Vagina (tissue), 2 donors: ENCODE results near the gene TRPV3. TPM values are rescaled to one million over a fixed set of nuclear protein-coding genes. Genes with fewer than 3 reads are reported as not detected.

ENCODE experiments used
- DNase-seq, 2 donors: peaks; one replicate each; pipeline ENCODE4 v3.0.0-alpha.2; 2017; ENCODE audit errors: extremely low spot score in 2 of 2
- H3K27ac ChIP-seq: fragments of 200-600 bp; sonication (generic); one replicate; pipeline ENCODE4 v1.5.1; 2019
- H3K27me3 ChIP-seq: fragments of 200-600 bp; sonication (generic); one replicate; pipeline ENCODE4 v1.5.1; 2019
- H3K36me3 ChIP-seq, 2 donors: fragments of 200-600 bp; sonication (generic); one replicate each; pipeline ENCODE4 v1.5.1; 2017 to 2019
- H3K4me1 ChIP-seq: fragments of 200-600 bp; sonication (generic); one replicate; pipeline ENCODE4 v1.5.1; 2019
- H3K4me3 ChIP-seq, 2 donors: fragments of 200-600 bp; sonication (generic); 1 replicate in 1 of 2; 2 replicates in 1 of 2; pipeline ENCODE4 v1.5.1; 2016 to 2019
- H3K9me3 ChIP-seq: fragments of 200-600 bp; sonication (generic); one replicate; pipeline ENCODE4 v1.5.1; 2019
- CTCF ChIP-seq, 3 experiments: fragments of 450-650 bp in 2 of 3; fragments of 200-600 bp in 1 of 3; sonication (generic) in 1 of 3; IDR thresholded peaks; one replicate each; pipeline ENCODE4 v1.5.1; 2017 to 2019; ENCODE audit warnings: antibody characterized with exemption in 3 of 3, mild to moderate bottlenecking in 2 of 3, moderate library complexity in 2 of 3
- POLR2A ChIP-seq, 2 donors: fragments of 450-650 bp; IDR thresholded peaks; one replicate each; pipeline ENCODE4 v1.6.1; 2017; ENCODE audit warnings: antibody characterized with exemption in 2 of 2, mild to moderate bottlenecking in 2 of 2, moderate library complexity in 2 of 2
- POLR2AphosphoS5 ChIP-seq, 2 donors: sonication (generic); formaldehyde crosslinking; IDR thresholded peaks; one replicate each; pipeline ENCODE4 v1.9.0; 2017; ENCODE audit warnings: antibody characterized with exemption in 2 of 2, mild to moderate bottlenecking in 2 of 2, low read depth in 1 of 2; ENCODE audit not compliant: insufficient read depth in 1 of 2
- intact Hi-C: fragments of 100-400 bp; cut with DNase I; formaldehyde crosslinking; loops from one replicate; pipeline ENCODE4 v1.15.1; 2023
- total RNA-seq: library from RNA; depleted of rRNA; stranded (reverse); fragments of >200 nt; gene quantifications from one replicate; pipeline ENCODE4 v1.2.3, GENCODE V29; 2016

Gene TRPV3
- total RNA-seq, 1 donor from 2014 or later = 3.2 TPM

DNA sequence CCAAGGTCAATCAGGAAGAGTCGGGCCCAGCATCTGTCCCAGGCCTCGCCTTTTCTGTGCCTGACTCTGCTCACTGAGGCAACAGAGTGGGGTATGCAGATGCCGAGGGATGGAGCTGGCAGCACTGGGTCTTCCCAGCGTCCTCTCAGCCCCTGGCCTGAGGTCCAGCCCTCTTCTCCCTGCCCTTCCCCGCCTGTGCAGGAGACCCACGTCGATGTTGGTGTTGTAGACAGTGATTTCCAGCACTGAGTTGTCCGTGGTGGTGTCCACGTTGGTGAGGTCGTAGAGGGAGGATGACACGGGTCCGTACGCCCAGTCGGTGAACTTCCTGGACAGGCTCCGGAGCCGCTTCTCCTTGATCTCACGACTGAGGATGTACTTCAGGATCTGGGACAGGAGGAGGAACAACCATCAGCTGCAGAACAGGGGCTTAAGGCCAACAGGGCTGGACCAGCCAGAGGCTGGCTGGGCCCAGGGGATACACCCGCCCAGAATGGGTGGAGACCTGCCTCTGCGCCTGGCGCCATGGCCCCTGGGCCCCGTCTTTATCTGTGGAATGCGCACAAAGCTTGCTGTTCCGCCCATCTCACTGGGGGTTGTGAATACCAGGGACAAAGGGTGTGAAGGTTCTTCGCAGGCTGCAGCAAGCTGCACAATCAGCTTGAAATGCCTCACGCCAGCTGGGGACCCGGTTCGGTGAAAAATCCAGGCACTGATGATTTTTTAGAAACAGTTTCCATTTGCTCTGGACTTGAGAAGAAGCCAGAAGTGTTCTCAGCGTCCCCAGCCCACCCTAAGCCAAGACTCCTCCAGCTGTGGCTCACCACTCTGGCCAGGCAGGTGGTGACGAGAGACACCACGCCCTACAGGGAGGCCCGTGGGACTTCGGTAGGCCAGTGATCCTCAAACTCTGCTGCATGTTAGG lies 27.5 kb downstream of the TRPV3 start:
- H3K36me3 ChIP-seq = no peaks in the 10 kb centered on the region
- no peak for DNase-seq
- TF ChIP-seq CTCF (IDR thresholded peaks at IDR 0.05) (no peak), POLR2A (IDR thresholded peaks at IDR 0.05) (no peak)
- H3K27me3 ChIP-seq = no peaks in the 10 kb centered on the region
- H3K4me1 ChIP-seq = no peaks in the 10 kb centered on the region
- H3K4me3 ChIP-seq = no peak overlapping the region
- peak overlapping the region; percentile 43 for H3K27ac ChIP-seq
- intact Hi-C loops = no loop called here
- no peaks in the 10 kb centered on the region for H3K9me3 ChIP-seq

- Histone ChIP-seq H3K36me3 (no peaks in the 10 kb centered on the region), H3K27ac (no peak overlapping the region), H3K4me1 (no peaks in the 10 kb centered on the region), H3K27me3 (no peaks in the 10 kb centered on the region), H3K4me3 (no peak overlapping the region), H3K9me3 (no peaks in the 10 kb centered on the region)
- intact Hi-C loops = no loop called here
- TF ChIP-seq POLR2AphosphoS5 (IDR thresholded peaks at IDR 0.05; ENCODE audit: insufficient read depth in 1 of 2, low read depth in 1 of 2) = no peak
- no peak for TF ChIP-seq CTCF (IDR thresholded peaks at IDR 0.05)
- TF ChIP-seq POLR2A (IDR thresholded peaks at IDR 0.05) = no peak
- DNase-seq = no peak
Measured at GRCh38 chr17:3528880-3529511, 28.6 kb downstream of the TRPV3 start.

- no peaks in the 10 kb centered on the region for H3K27me3 ChIP-seq
- H3K4me1 ChIP-seq = no peaks in the 10 kb centered on the region
- H3K9me3 ChIP-seq = no peaks in the 10 kb centered on the region
- no peak overlapping the region for H3K4me3 ChIP-seq
- H3K27ac ChIP-seq = no peak overlapping the region
- intact Hi-C loops = no loop called here
- DNase-seq = no peak
- no peak for TF ChIP-seq POLR2A (IDR thresholded peaks at IDR 0.05)
- TF ChIP-seq POLR2AphosphoS5 (IDR thresholded peaks at IDR 0.05; ENCODE audit: insufficient read depth in 1 of 2, low read depth in 1 of 2) = no peak
- TF ChIP-seq CTCF (IDR thresholded peaks at IDR 0.05) = no peak
- H3K36me3 ChIP-seq = no peaks in the 10 kb centered on the region
Measured at GRCh38 chr17:3528403-3528851, 29.2 kb downstream of the TRPV3 start.

DNA sequence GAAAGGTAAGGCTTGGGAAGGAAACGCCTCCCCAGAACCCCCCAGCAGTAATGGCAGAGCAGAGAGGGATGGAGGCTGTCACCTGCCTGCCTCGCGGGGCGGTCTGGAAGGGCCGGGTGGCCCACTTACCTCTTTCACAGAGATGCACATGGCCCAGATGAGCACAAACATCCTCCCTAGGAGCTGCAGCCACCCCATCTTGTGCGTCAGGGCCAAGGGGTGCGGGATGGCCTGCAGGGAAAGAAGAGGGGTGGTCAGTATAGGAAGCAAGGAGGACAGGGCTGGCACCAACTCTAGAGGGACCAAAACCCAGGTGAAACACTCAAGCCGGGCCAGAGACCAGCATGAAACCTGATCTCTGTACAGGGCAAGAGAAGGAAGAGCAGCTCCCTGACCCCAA lies 29.7 kb downstream of the TRPV3 start:
- DNase-seq = no peak
- no peak overlapping the region for H3K4me3 ChIP-seq
- no peaks in the 10 kb centered on the region for H3K36me3 ChIP-seq
- H3K9me3 ChIP-seq = no peaks in the 10 kb centered on the region
- no peaks in the 10 kb centered on the region for H3K4me1 ChIP-seq
- no peak for TF ChIP-seq CTCF (IDR thresholded peaks at IDR 0.05)
- TF ChIP-seq POLR2AphosphoS5 (IDR thresholded peaks at IDR 0.05; ENCODE audit: insufficient read depth in 1 of 2, low read depth in 1 of 2) = no peak
- no peaks in the 10 kb centered on the region for H3K27me3 ChIP-seq
- no peak overlapping the region for H3K27ac ChIP-seq
- intact Hi-C loops = no loop called here

DNA sequence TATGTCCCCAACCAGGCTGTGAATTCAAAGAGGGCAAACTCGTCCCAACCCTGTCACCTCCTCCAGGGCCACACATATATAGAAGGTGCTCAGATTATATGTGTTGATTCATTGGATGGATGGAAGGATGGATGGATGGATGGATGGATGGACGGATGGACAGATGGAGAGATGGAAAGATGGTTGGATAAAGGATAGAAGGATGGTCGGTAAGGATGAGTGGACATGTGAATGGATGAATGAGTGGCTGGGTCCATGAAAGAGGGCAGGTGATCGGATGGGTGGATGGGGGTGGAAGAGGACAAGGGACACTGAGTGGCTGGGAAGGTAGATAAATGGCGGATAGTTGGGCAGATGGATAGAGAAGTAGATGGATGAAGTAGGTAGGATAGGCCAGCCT lies 30.1 kb downstream of the TRPV3 start:
- intact Hi-C loops = no loop called here
- no peaks in the 10 kb centered on the region for H3K36me3 ChIP-seq

More for the DNA sequence above, 30.1 kb downstream of the TRPV3 start:
- Histone ChIP-seq H3K4me1 (no peaks in the 10 kb centered on the region), H3K4me3 (no peak overlapping the region), H3K9me3 (no peaks in the 10 kb centered on the region), H3K27ac (no peak overlapping the region), H3K27me3 (no peaks in the 10 kb centered on the region)
- no peak for DNase-seq
- TF ChIP-seq POLR2AphosphoS5 (IDR thresholded peaks at IDR 0.05; ENCODE audit: insufficient read depth in 1 of 2, low read depth in 1 of 2) (no peak), CTCF (IDR thresholded peaks at IDR 0.05) (no peak), POLR2A (IDR thresholded peaks at IDR 0.05) (no peak)
